GF-D8 (cell line): ENCODE data around the gene TAF9.
"Not testable (repeated sequence)": the region's sequence is repeated elsewhere in the genome, so short reads cannot be mapped to it uniquely, and the experiment has no call there.

Experiments
- DNase-seq: peaks from one replicate; lab custom pipeline; 2025; lab: John Stamatoyannopoulos, UW

Gene TAF9, protein sequence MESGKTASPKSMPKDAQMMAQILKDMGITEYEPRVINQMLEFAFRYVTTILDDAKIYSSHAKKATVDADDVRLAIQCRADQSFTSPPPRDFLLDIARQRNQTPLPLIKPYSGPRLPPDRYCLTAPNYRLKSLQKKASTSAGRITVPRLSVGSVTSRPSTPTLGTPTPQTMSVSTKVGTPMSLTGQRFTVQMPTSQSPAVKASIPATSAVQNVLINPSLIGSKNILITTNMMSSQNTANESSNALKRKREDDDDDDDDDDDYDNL

DNA sequence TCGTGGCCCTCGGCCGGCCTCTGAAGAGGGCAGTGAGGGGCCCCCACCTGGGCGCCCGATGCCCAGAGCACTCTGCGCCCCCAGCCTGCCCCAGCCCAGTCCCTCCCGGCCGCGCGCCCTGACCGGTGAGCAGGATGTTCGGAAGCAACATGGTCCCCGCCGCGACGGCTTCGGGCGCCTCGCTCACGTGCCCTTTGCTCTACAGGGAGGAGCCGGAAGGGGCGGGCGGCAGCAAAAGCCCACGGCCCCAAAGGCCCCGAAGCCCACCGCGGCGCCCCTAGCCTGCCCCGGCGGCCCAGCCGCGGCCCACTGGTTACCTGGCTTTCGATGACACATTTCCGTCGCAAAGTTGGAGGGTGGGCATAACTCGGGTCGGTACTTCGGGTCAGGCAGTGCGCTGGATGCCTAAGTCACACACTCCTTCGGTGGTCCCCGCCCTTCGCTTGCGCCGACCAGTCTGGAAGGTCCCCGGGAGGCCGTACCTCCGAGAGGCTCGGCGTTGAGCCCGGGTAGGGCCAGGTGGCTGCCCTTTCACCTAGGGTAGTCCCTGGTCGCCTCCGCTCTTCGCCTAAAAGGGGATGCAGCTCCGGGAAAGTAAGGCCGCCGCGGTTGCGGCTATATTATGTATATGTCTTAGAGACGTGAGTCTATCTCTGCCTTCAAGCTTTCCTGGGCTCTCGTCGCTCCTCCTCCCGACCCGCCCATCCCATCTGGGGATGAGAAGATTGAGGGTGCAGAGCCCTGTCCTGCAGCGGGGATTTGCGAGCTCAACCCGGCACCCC is at the start of gene TAF9, which contains the start of the genes AK6 and RAD17:
TSS of gene TAF9 (minus strand) at position 181 of the 782 bp plus-strand sequence. CDS start 3,783 bp downstream, outside the sequence.
TSS of gene AK6 (minus strand) at position 181 of the 782 bp plus-strand sequence. CDS start at position 151, 30 bp downstream.
TSS of gene RAD17 (plus strand) at position 479 of the 782 bp plus-strand sequence. CDS start 2,391 bp downstream, outside the sequence.
- DNase-seq, result peak; percentile 57

GRCh38 chr5:69418554-69418953 is 49.2 kb upstream of the TAF9 start:
- DNase-seq, result no peak

- DNase-seq, result no peak
Measured at GRCh38 chr5:69416699-69417098, 47.4 kb upstream of the TAF9 start.

GRCh38 chr5:69416180-69416579 is 46.9 kb upstream of the TAF9 start:
- no peak for DNase-seq

- DNase-seq, result no peak
Measured at GRCh38 chr5:69415584-69415958, 46.3 kb upstream of the TAF9 start.

DNA sequence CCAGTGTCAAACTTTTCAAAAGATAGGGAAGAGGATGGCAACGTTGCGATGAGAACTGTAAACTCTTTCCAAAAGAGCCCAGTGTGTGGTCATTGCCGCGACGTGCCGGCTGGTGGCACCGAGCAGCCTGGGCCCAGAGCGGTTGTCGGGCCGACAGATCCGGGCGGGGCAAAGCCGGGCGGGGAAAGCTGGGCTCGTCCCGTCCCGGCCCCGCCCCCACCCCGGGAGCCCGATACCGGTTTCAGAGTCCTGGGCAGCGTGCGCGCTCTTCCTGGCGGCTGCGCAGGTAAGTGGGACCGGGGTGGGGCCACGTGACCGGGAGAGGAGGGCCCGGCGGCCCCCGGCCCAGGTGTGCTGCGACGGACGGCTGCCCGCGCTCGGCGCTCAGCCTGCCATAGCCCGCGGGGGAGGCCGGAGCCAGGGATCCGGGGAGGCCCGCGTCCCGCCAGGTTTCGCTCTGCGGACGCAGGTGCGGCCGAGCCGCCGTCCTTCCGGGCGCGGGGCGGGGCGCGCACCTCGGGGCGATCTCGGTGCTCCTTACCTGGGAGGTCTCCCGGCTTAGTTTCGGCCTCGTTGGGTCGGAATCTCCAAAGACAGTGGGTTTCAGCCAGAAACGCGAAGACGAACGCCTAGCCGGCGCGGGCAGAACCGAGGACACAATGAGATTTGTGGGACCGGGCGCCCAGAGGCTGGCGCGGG is 45.7 kb upstream of the TAF9 start, which contains the start of gene MARVELD2:
TSS of gene MARVELD2 (plus strand) at position 232 of the 699 bp plus-strand sequence. CDS start 4,270 bp downstream, outside the sequence.
- no peak for DNase-seq

GRCh38 chr5:69404659-69405330 is 35.5 kb upstream of the TAF9 start:
- no peak for DNase-seq

GRCh38 chr5:69378376-69378775 is 9.1 kb upstream of the TAF9 start:
- no peak for DNase-seq

DNA sequence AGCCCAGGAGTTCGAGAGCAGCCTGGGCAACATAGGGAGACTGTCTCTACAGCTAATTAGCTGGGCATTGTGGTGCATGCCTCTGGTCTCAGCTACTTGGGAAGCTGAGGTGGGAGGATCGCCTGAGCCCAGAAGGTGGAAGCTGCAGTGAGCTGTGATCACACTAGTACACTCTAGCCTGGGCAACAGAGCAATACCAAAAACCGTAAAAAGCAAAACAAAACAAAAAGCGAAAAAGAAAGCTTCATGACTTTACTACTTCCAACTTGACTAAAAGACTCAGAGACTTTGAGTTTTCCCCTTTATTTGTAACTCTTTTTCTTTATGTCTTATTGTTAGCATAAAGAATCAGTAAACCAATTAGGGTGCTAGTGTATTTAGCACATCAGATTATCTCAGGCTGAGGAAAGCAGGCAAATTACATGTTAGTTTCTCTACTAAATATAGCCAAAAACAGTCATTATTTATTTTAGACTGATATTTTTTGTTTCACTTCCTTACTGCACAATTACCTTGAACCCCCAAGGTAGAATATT is 5.7 kb upstream of the TAF9 start:
- no peak for DNase-seq

GRCh38 chr5:69372394-69372793 is 3.1 kb upstream of the TAF9 start:
- no peak for DNase-seq

GRCh38 chr5:69370335-69370734 is 1.0 kb upstream of the TAF9 start:
- DNase-seq, result not testable (repeated sequence)

DNA sequence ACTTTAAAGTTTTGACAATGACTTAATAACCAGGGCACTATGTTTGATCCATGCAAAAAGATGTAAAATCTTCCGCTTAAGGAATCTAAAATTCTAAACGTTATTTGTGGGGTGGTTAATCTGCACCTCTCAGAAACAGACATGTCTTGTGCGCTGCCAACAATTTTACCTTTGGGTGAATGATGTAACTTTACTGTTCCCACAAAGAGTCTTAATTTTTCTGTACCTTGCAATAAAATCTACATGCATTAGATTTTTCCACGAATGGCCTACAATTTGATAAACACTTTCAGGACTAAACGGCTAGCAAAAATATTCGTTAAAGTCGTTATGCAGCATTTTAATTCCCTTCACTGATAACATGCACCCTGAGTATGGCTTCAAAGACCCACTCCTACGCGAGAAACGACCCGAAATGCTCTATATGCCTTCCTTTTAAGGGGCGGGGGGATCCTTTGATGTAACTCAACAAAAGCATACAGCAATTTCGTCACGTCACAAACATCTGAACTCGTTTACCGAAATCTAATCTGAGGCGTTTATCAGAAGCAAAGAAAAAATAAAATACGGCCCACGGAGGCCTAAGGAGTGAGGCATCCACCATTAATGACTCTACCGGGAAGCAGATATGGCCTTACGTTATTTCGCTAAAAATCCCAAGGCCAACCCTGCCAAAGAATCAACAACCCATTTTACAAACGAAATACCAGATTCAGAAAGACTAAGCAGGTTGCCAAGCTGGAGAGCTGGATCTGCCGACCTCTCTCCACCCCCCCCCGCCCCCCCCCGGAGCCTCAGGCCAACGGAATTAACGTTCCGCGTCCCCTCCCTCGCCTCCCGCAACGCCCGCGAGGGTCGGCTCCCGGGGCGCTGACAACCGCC is 621 bp downstream of the TAF9 start:
- DNase-seq, result no peak

GRCh38 chr5:69367697-69368279 is 1.5 kb downstream of the TAF9 start:
- no peak for DNase-seq

DNA sequence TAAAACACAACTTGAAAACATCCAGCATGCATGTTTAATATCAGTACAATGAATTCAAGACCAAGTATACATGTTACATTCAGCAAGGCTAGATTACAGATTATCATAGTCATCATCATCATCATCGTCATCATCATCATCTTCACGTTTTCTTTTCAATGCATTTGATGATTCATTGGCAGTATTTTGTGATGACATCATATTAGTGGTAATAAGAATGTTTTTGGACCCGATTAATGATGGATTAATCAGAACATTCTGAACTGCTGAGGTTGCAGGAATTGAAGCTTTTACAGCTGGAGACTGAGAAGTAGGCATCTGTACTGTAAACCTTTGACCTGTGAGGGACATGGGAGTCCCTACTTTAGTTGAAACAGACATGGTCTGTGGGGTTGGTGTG is 4.5 kb downstream of the TAF9 start:
- DNase-seq, result no peak

DNA sequence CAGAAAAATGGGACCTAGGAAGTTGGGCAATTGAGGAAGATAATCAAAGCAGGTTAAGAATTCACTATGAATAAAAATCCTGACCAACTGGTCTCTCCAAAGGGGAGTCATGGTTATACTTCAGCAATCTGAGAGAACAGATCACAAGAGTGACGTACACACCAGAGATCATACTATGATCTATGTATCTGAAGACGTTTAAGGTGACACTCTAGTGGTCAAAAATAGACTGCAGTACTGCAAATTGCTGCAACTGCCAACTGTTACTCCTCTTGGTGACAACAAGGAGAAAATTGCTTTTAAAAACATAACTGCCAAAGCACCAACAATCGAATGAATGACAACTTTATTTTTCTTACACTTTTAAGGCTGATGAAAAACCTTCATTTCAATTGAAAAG is 4.9 kb downstream of the TAF9 start:
- no peak for DNase-seq

DNA sequence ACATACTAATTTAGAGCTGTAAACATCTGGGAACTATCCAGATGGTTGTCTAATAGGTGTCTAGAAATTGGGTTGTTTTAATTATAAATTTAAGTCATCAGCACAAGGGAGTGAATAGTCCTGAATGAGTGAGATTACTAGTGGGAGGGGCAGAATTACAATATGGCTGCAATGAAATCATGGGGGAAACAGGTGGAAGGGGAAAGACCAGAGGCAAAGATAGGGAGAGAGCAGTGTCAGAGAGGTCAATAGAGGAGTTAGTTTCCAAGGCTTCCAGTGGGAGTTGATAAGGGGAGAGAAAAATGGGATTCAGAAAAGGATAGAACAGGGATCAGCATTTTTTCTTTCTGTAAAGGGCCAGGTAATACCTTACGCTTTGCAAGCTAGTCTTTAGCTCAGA is 8.9 kb downstream of the TAF9 start:
- DNase-seq, result no peak

DNA sequence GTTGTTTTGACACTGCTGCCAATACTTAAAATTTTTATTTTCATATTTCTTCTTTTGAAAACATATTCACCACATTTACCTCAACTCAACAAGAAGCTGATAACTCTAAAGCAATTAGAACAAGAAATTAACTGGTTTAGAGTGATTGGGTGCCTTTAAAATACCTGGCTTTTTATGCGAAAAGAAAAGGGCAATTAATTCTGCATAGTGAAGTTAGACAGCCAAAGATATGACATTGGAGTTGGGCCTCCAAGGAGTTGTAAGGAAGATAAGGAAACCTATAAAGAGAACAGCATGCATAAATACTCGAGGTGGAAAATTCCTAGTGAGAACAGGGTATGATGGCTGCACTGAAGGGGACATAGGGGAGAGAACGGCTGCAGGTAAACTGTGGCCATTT is 9.6 kb downstream of the TAF9 start:
- DNase-seq, result no peak

DNA sequence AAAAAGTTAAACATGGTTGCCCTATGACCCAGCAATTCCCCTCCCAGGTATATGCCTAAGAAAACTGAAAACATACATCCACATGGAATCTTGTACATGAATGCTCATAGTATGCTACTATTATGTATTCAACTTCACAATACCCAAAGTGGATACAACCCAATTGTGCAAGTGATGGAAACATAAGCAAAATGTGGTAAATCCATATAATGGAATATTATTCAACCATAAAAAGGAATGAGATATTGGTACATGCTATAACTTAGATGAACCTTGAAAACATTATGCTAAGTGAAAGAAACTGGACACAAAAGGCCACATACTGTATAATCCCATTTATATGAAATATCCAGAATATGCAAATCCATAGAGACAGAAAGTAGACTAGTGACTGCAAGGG is 18.7 kb downstream of the TAF9 start:
- DNase-seq, result no peak

DNA sequence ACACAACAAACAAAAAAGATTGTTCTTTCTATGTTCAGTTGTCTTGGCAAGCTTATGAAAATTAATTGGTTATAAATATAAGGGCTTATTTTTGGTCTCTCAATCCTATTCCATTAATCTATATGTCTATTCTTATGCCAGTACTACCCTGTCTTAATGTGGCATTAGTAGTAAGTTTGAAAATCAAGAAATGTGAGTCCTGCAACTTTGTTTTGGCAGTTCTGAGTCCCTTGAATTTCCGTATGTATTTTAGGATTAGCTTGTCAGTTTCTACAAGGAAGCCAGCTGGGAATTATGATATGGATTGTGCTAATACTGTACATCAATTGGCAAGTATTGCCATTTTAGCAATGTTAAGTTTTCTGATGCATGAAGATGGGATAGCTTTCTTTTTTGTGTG is 26.2 kb downstream of the TAF9 start:
- no peak for DNase-seq

- no peak for DNase-seq
Measured at GRCh38 chr5:69341520-69342161, 27.7 kb downstream of the TAF9 start.
